Measurements from ENCODE around the gene HSPA12B. TPM values are rescaled to one million over a fixed set of nuclear protein-coding genes. Genes with fewer than 3 reads are reported as not detected.

Gene HSPA12B
- total RNA-seq: 10 to 100 TPM; 10.4 to 35.7 (median 14.3) TPM
- 10 to 100 TPM; 11.8 to 17.3 TPM for polyA plus RNA-seq
- long read RNA-seq, donor 1, transcript HSPA12B-201 (13 exons, 3,151 nt): major isoform, 24 of 84 reads
- long read RNA-seq, donor 1, partial matches to known transcripts: 49 of 84 reads
- long read RNA-seq, donor 1, other reads (novel, unspliced or antisense): 10 of 84 reads
- long read RNA-seq, donor 2, transcript HSPA12B-201 (13 exons, 3,151 nt): major isoform, 48 of 109 reads
- long read RNA-seq, donor 2, partial matches to known transcripts: 50 of 109 reads
- long read RNA-seq, donor 2, other reads (novel, unspliced or antisense): 7 of 109 reads
- long read RNA-seq, donor 3, transcript HSPA12B-201 (13 exons, 3,151 nt): major isoform, 17 of 61 reads
- long read RNA-seq, donor 3, partial matches to known transcripts: 28 of 61 reads
- long read RNA-seq, donor 3, other reads (novel, unspliced or antisense): 14 of 61 reads

GRCh38 chr20:3732327-3733118, at the start of gene HSPA12B:
TSS of gene HSPA12B (plus strand) at chr20:3732685. CDS start at chr20:3738675, 5,990 bp downstream.
- Histone ChIP-seq H3K4me3 (peak within 1 kb of the TSS; percentile 51 to 91 (median 70)), H3K9me3 (no peaks in the 10 kb centered on the region), H3K36me3 (peaks cover 0 to 6% (median 0%) of the 10 kb centered on the region in 9 donors), H3K27ac (peak within 1 kb of the TSS; percentile 73 to 96 (median 94)), H3K27me3 (peaks cover 0 to 18% (median 0%) of the 10 kb centered on the region in 9 donors), H3K4me1 (peaks cover 0 to 81% (median 40%) of the 10 kb centered on the region in 12 donors)
- no peak for TF ChIP-seq CTCF (IDR thresholded peaks at IDR 0.05)
- TF ChIP-seq POLR2A (IDR thresholded peaks at IDR 0.05): no peak
- WGBS, 4 donors: 1 to 9% (median 7%) methylated on average over 20 to 67 of the region's 67 CpGs
- intact Hi-C loops (cut with DNase I): no loop called here
- peak in 2 of 5 donors; percentile 42 to 56 for DNase-seq
- peak in 2 of 4 donors; percentile 24 to 33 for ATAC-seq

GRCh38 chr20:3685341-3685740, 47.1 kb upstream of the HSPA12B start:
- peaks cover 0 to 34% (median 19%) of the 10 kb centered on the region in 12 donors for H3K4me1 ChIP-seq
- H3K9me3 ChIP-seq: no peaks in the 10 kb centered on the region
- H3K4me3 ChIP-seq: no peak overlapping the region
- H3K27ac ChIP-seq: peak overlapping the region in 1 of 12 donors; percentile 42
- DNase-seq: no peak
- TF ChIP-seq CTCF (IDR thresholded peaks at IDR 0.05) (no peak), POLR2A (IDR thresholded peaks at IDR 0.05) (no peak)
- H3K27me3 ChIP-seq: peaks cover 0 to 28% (median 14%) of the 10 kb centered on the region in 9 donors
- no peaks in the 10 kb centered on the region for H3K36me3 ChIP-seq
- 73 to 85% (median 75%) methylated on average over 7 of the region's 7 CpGs for WGBS, 4 donors
- no peak for ATAC-seq
- intact Hi-C loops (cut with DNase I): no loop called here

GRCh38 chr20:3686421-3686820, 46.1 kb upstream of the HSPA12B start:
- peaks cover 0 to 24% (median 16%) of the 10 kb centered on the region in 12 donors for H3K4me1 ChIP-seq
- peaks cover 0 to 17% (median 11%) of the 10 kb centered on the region in 9 donors for H3K27me3 ChIP-seq
- no peak for TF ChIP-seq CTCF (IDR thresholded peaks at IDR 0.05)
- no peak for TF ChIP-seq POLR2A (IDR thresholded peaks at IDR 0.05)
- peaks cover 0 to 9% (median 0%) of the 10 kb centered on the region in 9 donors for H3K36me3 ChIP-seq
- WGBS, 4 donors: 61 to 78% (median 67%) methylated on average over 7 of the region's 7 CpGs
- H3K27ac ChIP-seq: peak overlapping the region in 9 of 12 donors; percentile 34 to 78 (median 52)
- ATAC-seq (no peak), DNase-seq (no peak)
- H3K9me3 ChIP-seq: no peaks in the 10 kb centered on the region
- intact Hi-C loops (cut with DNase I): no loop called here
- H3K4me3 ChIP-seq: no peak overlapping the region

Data from heart left ventricle (tissue), 16 donors.